ENCODE measurements around the gene TOX2.

TOX2 gene

DNA sequence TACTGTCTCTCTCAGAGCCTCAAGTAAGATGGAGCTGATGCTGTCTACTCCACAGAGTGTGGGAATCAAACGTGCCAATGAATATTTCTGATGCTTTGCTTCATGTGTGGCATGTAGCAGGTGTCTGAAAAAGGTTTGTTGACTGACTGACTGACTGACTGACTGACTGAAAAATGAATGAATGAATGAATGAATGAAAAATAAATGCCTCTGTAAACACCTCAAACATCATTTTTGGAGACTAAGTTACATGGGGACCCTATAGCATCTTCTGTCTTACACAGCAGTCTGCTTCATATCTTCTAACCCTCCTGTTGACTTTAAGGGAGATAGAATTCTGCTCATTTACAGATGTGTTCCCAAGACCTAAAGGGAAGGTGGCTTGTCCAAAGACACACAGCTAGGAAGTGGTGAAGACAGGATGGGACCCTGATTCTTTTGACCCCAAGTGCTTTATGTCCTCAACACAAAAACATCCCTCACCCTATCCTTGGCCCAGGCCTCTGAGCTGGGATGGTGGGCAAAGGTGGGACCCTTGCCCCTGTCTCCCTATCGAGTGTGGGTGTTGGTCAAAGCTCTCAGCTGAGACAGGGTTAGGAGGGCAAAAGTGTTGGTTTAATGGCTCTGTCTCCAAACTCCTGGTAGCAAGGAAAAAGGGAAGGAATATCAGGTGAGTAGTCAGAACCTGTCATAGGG lies 104.4 kb downstream of the TOX2 start:
- in situ Hi-C loops (cut with HindIII; ENCODE audit: low pct_ligation_motif_present, low sequenced_read_pairs), result no loop called here

DNA sequence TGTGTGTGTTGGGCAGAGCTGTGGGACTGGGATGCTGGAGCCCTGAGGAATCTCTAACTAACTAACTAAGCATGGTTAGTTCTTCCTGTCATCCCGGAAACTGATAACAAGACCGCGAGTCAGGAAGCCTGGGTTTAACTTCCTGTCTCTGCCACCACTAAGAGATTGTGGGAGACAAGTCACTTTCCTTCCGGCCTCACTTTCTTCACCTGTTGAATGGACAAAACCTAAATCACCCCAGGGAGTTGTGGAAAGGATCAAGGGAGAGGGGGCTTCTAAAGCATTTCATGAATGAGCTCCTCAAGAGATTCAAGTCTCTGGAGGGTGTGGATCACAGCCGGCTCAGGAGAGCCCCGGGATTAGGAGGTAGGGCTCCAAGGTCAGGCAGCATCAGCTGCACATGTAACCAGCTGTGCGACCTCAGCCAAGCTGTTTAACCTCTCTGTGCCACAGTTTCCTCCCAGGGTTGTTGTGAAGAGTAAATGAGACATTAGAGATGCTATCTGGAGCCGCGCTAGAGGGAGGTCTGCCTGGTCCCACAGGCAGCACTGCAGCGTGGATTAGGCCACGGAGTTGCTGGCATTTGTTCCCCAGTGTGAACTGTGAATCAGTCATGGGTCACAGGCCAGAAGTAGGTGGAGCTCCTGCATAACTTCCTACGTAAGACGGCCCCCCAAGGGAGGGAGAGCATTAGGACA lies 105.1 kb downstream of the TOX2 start:
- no peaks in the 10 kb centered on the region for H3K27me3 ChIP-seq (replicated peaks)
- H3K27ac ChIP-seq, result no peak overlapping the region
- no peak for DNase-seq
- no peaks in the 10 kb centered on the region for H3K36me3 ChIP-seq (replicated peaks)
- TF ChIP-seq, protein P1, sequence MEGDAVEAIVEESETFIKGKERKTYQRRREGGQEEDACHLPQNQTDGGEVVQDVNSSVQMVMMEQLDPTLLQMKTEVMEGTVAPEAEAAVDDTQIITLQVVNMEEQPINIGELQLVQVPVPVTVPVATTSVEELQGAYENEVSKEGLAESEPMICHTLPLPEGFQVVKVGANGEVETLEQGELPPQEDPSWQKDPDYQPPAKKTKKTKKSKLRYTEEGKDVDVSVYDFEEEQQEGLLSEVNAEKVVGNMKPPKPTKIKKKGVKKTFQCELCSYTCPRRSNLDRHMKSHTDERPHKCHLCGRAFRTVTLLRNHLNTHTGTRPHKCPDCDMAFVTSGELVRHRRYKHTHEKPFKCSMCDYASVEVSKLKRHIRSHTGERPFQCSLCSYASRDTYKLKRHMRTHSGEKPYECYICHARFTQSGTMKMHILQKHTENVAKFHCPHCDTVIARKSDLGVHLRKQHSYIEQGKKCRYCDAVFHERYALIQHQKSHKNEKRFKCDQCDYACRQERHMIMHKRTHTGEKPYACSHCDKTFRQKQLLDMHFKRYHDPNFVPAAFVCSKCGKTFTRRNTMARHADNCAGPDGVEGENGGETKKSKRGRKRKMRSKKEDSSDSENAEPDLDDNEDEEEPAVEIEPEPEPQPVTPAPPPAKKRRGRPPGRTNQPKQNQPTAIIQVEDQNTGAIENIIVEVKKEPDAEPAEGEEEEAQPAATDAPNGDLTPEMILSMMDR (IDR thresholded peaks at IDR 0.05; ENCODE audit: low read depth, low read length, missing control alignments), result no peak
- no peak overlapping the region for H3K4me3 ChIP-seq (ENCODE audit: low read depth, low read length)
- in situ Hi-C loops (cut with HindIII; ENCODE audit: low pct_ligation_motif_present, low sequenced_read_pairs), result no loop called here

More for the DNA sequence above, 104.4 kb downstream of the TOX2 start:
- TF ChIP-seq, protein P1 (IDR thresholded peaks at IDR 0.05; ENCODE audit: low read depth, low read length, missing control alignments), result no peak
- no peaks in the 10 kb centered on the region for H3K36me3 ChIP-seq (replicated peaks)
- no peaks in the 10 kb centered on the region for H3K27me3 ChIP-seq (replicated peaks)
- H3K27ac ChIP-seq, result no peak overlapping the region
- no peak overlapping the region for H3K4me3 ChIP-seq (ENCODE audit: low read depth, low read length)
- DNase-seq, result no peak

DNA sequence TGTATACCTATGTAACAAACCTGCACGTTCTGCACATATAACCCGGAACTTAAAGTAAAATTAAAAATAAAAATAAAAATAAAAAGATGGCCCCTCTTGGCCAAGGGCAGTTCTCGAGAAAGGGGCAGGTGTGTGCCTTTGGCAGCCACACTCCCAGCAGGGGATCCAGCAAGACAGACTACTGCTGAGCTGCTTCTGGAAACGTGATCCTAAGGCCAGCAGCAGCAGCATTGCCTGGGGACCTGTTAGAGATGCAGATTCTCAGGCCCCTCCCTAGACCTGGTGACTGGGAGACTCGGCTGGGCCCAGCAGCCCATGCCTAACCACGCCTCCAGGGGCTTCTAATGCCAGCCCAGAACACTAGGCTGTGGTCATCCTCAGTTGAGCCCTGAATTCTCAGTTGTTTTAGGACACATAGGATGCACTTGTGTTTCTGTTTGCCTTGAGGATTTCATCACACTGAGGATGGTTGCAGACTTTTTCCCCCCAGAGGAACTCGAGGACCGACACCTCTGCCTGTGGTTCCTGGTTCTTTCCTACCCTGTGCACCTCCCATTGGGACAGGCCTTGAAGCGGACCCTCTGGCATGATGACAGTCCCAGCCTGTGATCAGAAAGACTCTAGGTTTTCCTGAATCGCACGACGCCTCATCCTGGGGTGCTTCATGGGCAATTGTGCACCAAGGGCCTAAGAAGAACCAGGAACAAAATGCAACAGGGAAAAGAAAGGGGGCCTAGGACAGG lies 105.9 kb downstream of the TOX2 start:
- DNase-seq, result no peak
- in situ Hi-C loops (cut with HindIII; ENCODE audit: low pct_ligation_motif_present, low sequenced_read_pairs), result no loop called here
- TF ChIP-seq, protein P1 (IDR thresholded peaks at IDR 0.05; ENCODE audit: low read depth, low read length, missing control alignments), result no peak
- Histone ChIP-seq H3K27me3 (replicated peaks) (no peaks in the 10 kb centered on the region), H3K4me3 (ENCODE audit: low read depth, low read length) (no peak overlapping the region), H3K27ac (no peak overlapping the region), H3K36me3 (replicated peaks) (no peaks in the 10 kb centered on the region)

DNA sequence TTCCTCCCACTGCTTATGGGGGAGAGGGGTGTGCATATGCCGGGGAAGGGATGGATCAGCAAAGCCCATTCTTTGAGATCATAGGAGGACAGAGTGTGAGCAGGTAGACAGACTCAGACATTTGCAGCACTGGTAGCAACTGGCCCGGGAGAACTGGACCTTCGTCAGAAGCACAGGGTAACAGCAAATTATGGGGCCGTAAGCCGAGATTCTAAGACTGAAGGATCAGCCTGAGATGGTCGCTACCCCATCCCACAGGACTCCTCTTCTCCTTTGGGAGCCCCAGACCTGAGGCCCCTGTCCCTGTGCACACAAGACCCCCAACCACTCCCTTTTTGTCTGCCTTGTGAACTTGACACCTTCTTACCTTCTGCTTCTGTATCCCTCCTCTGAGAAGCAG lies 106.5 kb downstream of the TOX2 start:
- Histone ChIP-seq H3K36me3 (replicated peaks) (no peaks in the 10 kb centered on the region), H3K4me3 (ENCODE audit: low read depth, low read length) (no peak overlapping the region), H3K27ac (no peak overlapping the region), H3K27me3 (replicated peaks) (no peaks in the 10 kb centered on the region)
- TF ChIP-seq, protein P1 (IDR thresholded peaks at IDR 0.05; ENCODE audit: low read depth, low read length, missing control alignments), result no peak
- no peak for DNase-seq
- in situ Hi-C loops (cut with HindIII; ENCODE audit: low pct_ligation_motif_present, low sequenced_read_pairs), result no loop called here

DNA sequence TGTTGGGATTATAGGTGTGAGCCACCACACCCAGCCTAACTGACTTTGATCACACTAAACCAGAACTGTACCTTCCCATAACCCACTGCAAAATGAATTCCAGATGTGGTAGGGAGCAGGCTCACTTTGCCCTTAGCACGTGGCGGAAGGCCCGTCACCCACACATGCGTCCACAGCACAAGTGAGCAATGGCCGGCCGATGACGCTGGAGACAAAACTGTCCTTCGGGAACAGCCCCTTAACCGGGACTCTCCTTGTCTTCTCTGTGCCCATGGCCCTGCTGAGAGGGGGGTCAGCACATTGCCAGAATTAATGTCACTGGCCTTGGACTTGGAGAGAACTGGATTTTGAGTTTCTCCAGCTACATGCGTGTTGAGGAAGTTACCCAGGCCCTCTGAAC lies 107.2 kb downstream of the TOX2 start:
- in situ Hi-C loops (cut with HindIII; ENCODE audit: low pct_ligation_motif_present, low sequenced_read_pairs), result no loop called here
- Histone ChIP-seq H3K36me3 (replicated peaks) (no peaks in the 10 kb centered on the region), H3K27ac (no peak overlapping the region), H3K4me3 (ENCODE audit: low read depth, low read length) (no peak overlapping the region), H3K27me3 (replicated peaks) (no peaks in the 10 kb centered on the region)
- TF ChIP-seq, protein P1 (IDR thresholded peaks at IDR 0.05; ENCODE audit: low read depth, low read length, missing control alignments), result no peak
- DNase-seq, result no peak
